Cardiac septum (tissue), 1 donor: ENCODE results near the gene GDF7. TPM values are rescaled to one million over a fixed set of nuclear protein-coding genes. Genes with fewer than 3 reads are reported as not detected.

Experiments
- DNase-seq: peaks from one replicate; pipeline ENCODE4 v3.0.0-alpha.2; 2020; ENCODE audit warnings: low spot score
- intact Hi-C: fragments of 100-400 bp; cut with DNase I; formaldehyde crosslinking; loops from one replicate; pipeline ENCODE4 v1.14.0; 2022
- total RNA-seq: library from RNA; stranded (reverse); fragmentation: NEBNext Ultra II Directional; extraction: Animal tissue kit (Norgen Biotek cat#: 25700); gene quantifications from one replicate; pipeline ENCODE4 v1.2.1, GENCODE V29; 2021
- donor health status: DM: no; HTN: no; CAD: no.

Gene GDF7
- total RNA-seq, 1 donor from 2014 or later: 0.94 TPM

DNA sequence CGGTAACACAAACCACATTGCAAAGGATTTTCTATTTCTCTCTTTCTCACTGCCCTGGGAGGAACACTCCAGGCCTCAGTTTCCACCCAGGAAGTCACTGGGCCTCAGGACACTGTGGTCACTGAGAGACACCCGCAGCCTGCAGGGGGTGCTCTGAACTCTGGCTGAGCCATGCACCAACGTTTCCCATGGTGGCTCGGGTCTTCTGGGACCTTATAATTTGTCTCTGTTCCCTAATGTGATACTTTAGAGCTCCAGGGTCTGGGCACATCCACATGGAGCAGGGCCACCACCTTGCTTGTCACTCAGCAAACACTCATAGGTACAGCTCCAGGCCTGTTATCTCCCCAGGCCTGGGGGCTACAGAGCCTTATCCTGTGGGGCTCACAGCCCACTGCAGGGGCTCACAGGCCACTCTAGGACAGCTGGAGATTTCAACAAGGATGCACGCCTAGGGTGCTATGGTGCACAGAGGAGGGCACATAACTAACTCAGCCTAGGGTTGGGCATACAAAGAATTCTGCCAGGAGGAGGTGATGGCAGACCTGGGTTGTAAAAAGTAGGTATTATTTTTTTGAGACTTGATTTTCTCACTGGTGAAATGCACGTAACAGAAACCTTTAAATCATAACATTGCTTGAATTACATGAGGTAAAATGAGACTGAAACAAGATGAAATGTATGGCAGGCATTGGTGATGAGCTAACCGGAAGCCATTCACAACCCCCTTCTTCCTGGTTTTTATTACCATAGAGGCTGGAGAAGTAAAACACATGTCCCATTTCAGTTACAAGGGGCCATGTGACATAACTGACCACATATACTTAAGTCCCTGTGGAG is 13.0 kb upstream of the GDF7 start:
- intact Hi-C loops: no loop called here
- no peak for DNase-seq

DNA sequence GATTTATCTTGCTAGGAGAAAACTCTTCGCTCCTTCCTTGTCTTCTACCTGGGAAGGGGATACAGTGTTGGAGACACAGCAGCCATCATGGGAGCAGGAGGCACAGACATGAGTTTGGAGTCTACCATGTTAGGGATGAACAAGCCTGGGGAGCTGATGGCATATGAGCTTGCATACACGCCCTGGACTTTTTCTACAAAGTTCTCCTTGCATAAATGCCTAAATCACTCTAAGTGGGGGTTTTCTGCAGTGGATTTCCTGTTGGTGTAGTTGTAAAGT is 12.5 kb upstream of the GDF7 start:
- intact Hi-C loops: no loop called here
- no peak for DNase-seq

DNA sequence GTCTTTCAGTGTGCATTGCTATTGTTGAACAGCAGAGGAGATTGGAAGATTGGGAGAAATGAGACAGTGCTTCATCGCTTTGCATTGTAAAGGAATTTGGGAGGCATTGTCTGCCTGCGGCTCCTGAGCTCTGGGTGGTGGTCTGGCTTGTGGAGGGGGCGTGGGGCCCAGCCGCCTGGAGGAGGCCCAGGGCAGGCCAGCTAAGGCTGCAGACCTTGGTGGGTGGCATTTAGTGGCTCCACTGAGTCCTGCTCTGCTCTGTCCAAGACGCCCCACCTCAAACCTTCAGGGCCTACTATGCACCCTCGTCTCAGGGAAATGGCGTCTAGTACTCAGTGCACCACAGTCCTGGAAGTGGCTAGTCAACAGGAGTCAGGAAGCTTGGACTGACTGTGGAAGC is 10.4 kb upstream of the GDF7 start:
- intact Hi-C loops: no loop called here

DNA sequence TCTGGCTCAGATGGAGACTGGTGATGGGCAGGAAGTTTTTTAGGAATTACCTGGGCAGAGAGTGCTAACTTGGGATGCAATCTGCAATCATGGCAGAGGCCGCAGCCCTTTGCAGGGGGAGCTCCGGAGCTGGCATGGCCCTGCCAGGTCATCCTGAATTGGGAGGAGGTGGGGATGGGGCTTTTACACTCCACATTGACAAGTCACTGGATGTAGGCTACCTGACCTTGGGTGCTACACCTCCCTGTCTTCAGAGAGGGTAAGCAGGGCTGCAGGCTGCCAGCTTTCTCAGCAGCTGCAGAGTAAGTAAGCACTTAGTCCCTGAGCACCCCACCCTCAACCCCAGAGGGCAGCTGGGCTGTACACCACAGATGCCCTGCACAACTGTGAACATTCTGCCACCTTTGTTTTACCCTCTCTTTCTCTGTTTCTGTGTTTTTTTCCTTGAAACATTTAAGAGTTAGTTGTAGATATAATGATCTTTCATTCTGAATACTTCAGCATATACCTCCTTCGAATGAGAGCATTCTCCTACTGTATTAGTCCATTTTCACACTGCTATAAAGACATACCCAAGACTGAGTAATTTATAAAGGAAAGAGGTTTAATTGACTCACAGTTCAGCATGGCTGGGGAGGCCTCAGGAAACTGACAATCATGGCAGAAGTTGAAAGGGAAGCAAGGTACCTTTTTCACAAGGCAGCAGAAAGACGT is 9.3 kb upstream of the GDF7 start:
- intact Hi-C loops: no loop called here
- DNase-seq: no peak

More for the DNA sequence above, 10.4 kb upstream of the GDF7 start:
- DNase-seq: no peak

DNA sequence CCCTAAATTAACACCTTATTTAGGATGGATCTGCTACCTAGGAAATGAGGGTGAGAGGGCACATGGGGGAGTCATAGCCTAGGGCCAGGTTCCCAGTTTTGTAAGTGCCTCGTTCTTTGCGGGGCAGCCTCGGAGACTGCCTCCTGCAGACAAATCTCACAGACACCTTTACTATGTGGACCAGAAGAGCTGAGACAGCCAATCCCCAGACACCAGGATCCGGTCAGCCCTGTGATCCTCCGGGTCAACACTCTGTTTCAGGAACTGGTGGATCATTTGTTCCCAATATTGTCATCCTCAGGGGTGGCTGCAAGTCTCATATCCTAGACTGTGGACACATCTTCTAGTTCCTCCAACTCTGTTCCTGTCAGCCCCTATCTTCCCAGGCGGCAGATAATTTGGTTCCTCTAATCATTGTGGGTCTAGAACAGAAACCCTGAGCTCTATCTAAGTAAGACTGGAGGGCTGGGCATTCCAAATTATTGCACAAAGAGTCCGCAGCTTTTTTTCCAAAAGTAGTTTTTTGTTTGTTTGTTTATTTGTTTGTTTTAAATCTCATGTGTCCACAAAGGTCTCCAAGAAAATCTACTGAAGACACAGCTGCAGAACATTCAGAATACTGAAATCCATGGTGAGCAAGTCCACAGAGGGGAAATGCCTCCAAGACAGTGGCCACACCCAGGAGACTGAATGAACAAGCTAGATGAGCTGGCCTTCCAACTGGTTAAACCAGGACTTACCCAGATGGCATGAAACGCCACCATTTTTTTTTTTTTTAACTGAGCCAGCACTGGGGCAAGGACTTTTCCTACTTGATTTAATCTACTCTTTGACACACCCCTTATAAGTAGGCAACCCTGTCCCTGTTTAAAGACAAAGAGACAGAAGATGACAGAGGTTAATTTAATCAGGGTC is 6.2 kb upstream of the GDF7 start:
- DNase-seq: peak; percentile 38
- intact Hi-C loops: loop anchor here (1.0 to 10.0 kb wide), 3 partner anchors 164 to 454 kb away; partner anchors contain the start of gene LDAH

DNA sequence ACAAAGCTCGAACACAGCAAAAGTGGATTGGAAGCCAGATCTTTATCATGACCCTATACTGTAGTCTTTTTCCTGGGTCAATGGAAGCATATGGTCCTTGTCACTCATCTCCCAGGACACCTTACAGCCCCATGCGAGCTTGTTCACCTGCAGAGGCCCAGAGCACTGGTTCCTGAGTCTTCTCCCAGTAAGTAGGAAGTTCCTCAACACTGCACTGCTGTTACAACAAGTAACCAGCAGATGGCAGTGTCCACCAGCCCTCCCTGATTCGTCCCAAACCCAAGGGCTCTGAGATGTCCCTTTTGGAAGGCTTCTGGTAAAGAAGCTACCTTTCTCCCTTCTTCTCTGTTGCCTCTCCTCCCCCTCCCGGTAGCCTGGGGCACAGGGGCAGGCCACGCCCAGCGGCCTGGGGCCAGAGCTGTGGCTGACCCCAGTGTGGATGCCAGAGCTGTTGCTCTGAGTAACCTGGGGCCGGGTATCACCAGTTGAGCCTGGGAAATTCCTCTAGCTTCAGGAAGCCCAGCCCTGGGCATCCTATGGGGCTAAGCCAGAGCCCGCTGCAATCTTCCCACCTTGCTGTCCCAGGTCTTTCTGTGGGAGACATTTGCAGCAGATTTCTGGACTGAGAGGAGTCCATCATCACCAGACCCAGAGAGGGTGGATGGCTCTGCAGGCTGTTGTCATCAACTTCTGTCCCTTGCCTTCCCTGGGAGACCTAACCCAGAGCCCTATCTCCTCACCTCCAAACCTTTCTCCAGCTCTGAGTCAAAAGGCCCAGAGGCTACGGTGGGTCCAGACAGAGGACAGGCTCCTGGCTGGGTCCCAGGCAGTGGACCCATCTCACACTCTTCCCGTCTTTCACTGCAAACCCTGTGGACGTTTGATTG is 5.3 kb upstream of the GDF7 start:
- DNase-seq: peak; percentile 84

DNA sequence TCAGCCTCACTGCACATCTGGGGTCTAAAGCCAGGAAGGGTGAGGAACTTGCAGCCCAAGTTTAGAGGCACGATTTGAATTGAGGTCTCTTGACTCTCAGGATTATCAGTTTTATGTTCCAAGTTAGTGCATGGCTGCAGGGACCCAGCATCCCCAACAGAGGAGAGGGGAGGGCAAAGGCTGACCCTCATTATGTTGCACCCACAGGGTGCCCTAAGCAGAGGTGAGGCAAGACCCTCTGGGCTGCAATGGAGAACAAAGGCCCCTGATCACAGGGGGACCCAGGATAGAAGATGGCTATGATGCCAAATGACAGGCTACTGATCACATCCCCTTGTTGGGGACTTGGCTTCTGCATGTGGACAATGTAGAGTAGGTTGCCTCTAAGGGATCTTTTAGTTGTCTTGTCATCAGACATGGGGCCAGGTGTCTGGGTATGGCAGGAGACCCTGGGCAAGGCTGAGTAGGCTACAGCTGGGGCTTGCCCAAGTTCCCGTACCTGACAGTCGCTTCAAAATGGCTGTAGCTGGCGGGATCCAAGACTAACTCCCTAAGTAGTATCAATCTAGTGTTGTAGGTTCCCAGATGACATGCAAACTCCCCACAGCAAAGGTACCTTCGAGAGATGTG is 4.5 kb upstream of the GDF7 start:
- DNase-seq: peak; percentile 72
- intact Hi-C loops: loop anchor here (10.0 kb wide), 2 partner anchors 162 to 452 kb away; partner anchors contain the start of gene LDAH

More for the DNA sequence above, 5.3 kb upstream of the GDF7 start:
- intact Hi-C loops: loop anchor here (1.0 to 10.0 kb wide), 3 partner anchors 163 to 453 kb away; partner anchors contain the start of gene LDAH

DNA sequence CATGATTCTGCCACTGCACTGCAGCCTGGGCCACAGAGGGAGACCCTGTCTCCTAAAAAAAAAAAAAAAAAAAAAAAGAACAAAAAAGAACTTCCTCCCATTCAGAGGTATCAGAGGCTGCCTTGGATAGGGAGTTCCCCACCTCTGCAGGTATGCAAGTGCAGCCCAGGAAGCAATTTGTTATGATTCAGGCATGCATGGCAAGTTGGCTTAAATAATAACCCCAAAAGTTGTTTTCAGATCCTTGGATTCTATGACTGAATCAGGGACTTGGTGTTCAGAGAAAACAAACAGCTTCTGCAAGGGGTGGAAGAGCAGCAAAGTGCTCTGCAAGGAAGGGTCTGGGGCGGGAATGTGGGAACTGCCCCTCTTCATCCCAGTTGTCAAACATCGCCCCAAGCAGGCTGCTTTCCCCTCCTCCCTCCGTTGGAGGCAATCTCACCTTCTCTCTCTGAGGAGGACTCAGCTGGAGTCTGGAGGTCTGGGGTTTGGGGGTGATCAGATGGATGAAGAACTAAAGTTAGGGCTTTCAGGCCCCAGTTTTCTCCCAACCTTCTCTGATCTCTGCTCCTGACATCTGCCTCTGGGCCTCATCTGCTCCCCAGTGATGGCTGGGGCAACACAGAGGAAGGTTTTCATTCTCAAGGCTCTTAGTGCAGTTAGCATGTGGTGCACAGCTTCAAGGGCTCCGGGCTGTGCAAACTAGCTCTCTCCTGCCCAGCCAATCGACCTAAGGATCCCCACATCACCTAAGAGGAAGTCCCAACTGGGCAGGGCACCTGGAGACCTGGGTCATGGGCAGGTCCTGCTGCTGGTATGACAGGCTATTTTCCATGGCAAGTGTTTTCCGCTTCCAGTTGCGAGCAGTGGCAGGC is 3.5 kb upstream of the GDF7 start:
- intact Hi-C loops: loop anchor here (10.0 kb wide), 2 partner anchors 161 to 451 kb away; partner anchors contain the start of gene LDAH
- DNase-seq: peak; percentile 59

DNA sequence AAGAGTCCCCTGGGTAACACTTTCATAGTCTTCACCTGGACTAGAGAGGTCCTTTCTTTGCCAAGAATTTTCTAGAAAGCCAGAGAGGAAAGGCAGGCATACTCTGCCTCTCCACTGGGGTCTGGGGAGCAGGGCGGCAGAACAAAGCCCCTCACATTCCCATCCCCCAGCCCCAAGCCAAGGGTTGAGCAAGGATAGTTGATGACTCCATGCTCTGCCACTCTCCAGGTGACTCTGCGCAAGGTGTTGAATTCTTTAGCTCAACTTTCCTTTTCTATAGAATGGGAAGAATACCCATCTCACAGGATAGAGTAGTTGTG is 2.9 kb upstream of the GDF7 start:
- intact Hi-C loops: loop anchor here (10.0 kb wide), 2 partner anchors 161 to 451 kb away; partner anchors contain the start of gene LDAH
- DNase-seq: no peak

DNA sequence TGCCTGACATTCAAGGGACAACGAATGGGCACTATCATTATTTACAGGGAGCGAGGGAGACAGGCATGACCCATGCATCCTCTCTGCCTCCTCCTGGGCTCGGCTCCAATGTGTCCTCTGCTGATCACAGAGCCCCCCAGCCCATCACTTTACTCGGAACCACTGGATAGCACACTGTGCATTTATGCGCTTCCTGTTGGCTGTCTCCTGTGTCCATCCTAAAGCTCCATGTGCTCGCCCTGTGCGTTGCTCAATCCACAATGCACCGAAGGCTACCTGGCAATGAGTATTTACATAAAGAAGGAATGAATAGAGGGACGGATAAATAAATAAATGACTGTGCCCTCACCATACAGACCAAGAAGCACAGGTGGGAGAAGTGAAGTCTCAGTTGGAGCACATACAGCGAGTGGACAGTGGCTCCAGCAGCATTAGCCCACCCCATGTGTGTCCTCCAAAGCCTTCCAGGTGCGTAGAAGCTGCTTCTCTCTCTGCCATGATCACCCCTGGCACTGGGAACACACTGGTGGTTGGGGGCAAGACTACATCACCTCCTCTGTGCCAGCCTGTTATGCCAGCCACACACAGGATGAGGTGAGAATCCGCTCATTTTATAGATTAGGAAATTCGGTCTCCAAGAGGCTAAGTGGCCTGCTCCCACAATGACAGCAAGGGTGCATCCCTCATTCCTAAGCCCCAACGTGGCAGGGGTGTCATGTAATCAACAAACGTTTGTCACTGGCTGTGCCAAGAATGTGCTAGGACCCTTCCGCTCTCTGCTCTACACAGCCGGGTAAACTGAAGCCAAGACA is 2.3 kb upstream of the GDF7 start:
- DNase-seq: peak; percentile 59
- intact Hi-C loops: loop anchor here (10.0 kb wide), 2 partner anchors 160 to 450 kb away; partner anchors contain the start of gene LDAH

DNA sequence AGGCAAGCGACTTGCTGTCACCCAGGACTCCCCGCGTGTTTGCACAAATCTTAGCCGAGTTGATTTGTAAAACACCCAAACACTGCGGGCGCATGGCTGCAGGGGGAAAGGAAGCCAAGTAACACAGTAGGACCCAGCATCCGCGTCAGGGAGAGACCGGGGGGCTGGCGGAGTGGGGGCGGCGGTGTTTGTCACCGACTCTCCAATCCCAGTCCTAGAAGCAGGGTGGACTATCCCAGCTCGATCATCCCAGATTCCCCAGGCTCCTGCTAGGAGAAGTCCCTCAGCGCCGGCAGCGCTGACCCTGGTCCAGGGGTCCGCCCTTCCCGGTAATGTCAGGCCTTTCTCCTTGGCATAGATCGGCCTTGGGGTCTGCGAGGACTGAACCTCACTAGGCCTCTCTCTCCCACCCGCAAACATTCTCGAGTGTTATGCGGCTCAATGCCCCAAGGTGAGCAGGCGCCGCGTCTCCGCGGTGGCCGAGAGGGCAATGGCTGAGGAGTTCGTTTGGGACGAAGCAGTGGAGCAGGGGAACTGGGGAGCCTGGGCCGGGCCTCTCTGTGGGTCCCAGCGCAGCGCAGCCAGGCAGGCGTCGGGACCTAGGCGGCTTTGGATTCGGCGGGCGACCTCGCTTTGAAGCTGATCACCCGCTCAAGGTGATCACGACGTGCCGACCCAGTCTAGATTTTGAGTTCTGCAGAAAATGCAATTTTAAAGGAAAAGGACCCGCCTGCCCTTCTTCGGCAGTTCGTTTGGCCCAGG is 1.5 kb upstream of the GDF7 start:
- peak; percentile 71 for DNase-seq
- intact Hi-C loops: loop anchor here (10.0 kb wide), 2 partner anchors 159 to 449 kb away; partner anchors contain the start of gene LDAH

DNA sequence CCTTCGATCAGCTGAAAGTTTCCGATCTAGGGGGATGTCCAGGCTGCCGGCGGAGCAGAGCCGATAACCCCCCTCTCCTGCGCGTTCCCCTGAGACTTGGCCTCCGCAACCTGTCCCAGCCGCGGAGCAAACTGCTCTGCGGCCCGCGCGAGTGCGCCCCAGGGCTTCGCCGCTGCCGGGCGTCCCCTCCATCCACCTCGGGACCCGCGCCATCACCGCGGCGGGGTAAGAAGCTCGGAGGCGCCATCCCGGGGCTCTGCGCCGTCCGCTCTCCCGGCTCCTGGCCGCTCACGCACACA is 990 bp upstream of the GDF7 start:
- intact Hi-C loops: loop anchor here (10.0 kb wide), 2 partner anchors 159 to 449 kb away; partner anchors contain the start of gene LDAH
- DNase-seq: peak; percentile 53

DNA sequence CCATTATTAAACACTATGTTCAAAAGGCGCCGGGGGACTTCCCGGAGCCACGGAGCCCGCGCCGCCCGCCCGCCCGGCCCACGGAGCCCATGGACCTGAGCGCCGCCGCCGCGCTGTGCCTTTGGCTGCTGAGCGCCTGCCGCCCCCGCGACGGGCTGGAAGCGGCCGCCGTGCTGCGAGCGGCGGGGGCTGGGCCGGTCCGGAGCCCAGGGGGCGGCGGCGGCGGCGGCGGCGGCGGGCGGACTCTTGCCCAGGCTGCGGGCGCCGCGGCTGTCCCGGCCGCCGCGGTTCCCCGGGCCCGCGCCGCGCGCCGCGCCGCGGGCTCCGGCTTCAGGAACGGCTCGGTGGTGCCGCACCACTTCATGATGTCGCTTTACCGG is 197 bp downstream of the GDF7 start:
- no peak for DNase-seq
- intact Hi-C loops: loop anchor here (10.0 kb wide), 2 partner anchors 158 to 448 kb away; partner anchors contain the start of gene LDAH

DNA sequence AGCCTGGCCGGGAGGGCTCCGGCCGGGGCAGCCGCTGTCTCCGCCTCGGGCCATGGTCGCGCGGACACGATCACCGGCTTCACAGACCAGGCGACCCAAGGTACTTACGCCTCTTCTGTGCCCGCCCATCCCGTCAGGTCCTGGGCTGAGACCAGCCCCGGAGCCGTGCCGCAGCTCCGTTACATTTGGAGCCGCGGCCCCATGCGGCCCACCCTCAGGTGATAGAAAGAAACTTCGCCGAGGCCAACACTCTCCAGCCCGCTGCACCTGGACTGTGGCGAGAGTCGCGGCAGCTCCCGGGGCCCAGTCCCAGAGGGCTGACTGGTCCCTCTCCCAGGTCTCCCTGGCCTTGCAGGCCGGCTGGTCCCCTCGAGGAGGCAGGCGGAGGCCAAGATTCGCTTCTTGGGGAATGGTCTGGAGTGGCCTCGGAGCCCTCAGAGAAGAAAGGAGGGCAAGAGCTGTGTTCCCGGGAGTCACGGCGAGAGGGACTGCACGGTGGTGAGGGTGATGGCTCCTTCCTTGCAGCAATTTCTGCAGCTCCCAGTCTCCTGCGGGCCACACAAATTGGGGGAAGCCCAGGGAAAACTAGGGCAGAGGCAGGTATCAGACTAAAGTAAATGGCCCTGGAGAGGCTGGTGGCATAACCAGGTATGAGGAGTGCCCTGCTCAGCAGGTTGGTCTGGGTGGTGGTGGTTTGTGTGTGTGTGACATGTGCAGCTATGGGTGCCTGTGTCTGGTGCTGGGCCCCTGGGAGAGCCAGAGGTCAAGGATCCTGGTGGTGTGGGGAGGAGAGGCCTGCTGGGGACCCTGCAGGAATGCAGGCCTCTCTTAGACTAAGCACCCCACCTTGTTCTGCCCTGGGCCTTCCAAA is 822 bp downstream of the GDF7 start:
- intact Hi-C loops: loop anchor here (10.0 kb wide), 2 partner anchors 157 to 447 kb away; partner anchors contain the start of gene LDAH

DNA sequence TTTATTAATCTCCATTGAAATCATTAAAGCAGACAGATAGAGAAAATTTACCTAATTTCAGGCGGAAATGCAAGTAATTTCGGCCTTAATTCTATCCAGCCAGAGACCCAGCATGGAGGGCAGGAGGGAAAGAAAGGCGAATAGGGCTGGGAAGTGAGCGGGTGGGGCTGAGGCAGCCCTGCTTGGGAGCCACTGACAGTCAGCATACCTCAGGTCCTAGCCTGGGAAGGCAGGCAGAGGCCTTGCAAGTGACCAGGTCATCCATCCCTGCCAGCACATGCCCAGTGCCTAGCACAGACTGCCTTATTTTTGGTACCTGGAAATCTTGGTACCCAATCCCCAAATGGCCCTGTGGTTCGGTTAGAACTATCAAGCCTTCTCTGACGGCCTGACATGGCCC is 1.5 kb downstream of the GDF7 start:
- peak; percentile 35 for DNase-seq
- intact Hi-C loops: loop anchor here (10.0 kb wide), 2 partner anchors 156 to 446 kb away; partner anchors contain the start of gene LDAH

More for the DNA sequence above, 822 bp downstream of the GDF7 start:
- peak; percentile 70 for DNase-seq
